ENCODE measurements around the gene PRPS1.

The PRPS1 gene

GRCh38 chrX:107674480-107675364 lies 46.4 kb downstream of the PRPS1 start:
- no peak for DNase-seq (ENCODE audit: low read depth)

GRCh38 chrX:107675365-107675654 lies 47.0 kb downstream of the PRPS1 start:
- H3K4me3 ChIP-seq (ENCODE audit: low read length): no peak overlapping the region
- no peak for DNase-seq (ENCODE audit: low read depth)
- no peak for TF ChIP-seq CTCF (conservative IDR thresholded peaks at IDR 0.05; ENCODE audit: low read depth, low read length)

More at GRCh38 chrX:107674480-107675364, 46.4 kb downstream of the PRPS1 start:
- TF ChIP-seq CTCF (conservative IDR thresholded peaks at IDR 0.05; ENCODE audit: low read depth, low read length): no peak
- H3K4me3 ChIP-seq (ENCODE audit: low read length): no peak overlapping the region

GRCh38 chrX:107675823-107676555 lies 47.7 kb downstream of the PRPS1 start:
- TF ChIP-seq CTCF (conservative IDR thresholded peaks at IDR 0.05; ENCODE audit: low read depth, low read length): no peak
- no peak for DNase-seq (ENCODE audit: low read depth)
- peak overlapping the region; percentile 42 for H3K4me3 ChIP-seq (ENCODE audit: low read length)

- DNase-seq (ENCODE audit: low read depth): peak; percentile 51
Observed at GRCh38 chrX:107676559-107677378, 48.5 kb downstream of the PRPS1 start.

GRCh38 chrX:107677501-107677901 lies 49.2 kb downstream of the PRPS1 start:
- H3K4me3 ChIP-seq (ENCODE audit: low read length): peak overlapping the region; percentile 42
- no peak for TF ChIP-seq CTCF (conservative IDR thresholded peaks at IDR 0.05; ENCODE audit: low read depth, low read length)
- DNase-seq (ENCODE audit: low read depth): no peak

More at GRCh38 chrX:107676559-107677378, 48.5 kb downstream of the PRPS1 start:
- TF ChIP-seq CTCF (conservative IDR thresholded peaks at IDR 0.05; ENCODE audit: low read depth, low read length): no peak
- H3K4me3 ChIP-seq (ENCODE audit: low read length): peak overlapping the region; percentile 42

- TF ChIP-seq CTCF (conservative IDR thresholded peaks at IDR 0.05; ENCODE audit: low read depth, low read length): no peak
- no peak overlapping the region for H3K4me3 ChIP-seq (ENCODE audit: low read length)
- DNase-seq (ENCODE audit: low read depth): no peak
Observed at GRCh38 chrX:107677909-107678308, 49.6 kb downstream of the PRPS1 start.

All from retinal pigment epithelial cell (primary cell).